Omental fat pad (tissue), 4 donors: ENCODE measurements around the gene TYMP. TPM values are rescaled to one million over a fixed set of nuclear protein-coding genes. Genes with fewer than 3 reads are reported as not detected.

Source experiments
- ATAC-seq: fragments of 150-250 bp; one replicate; pipeline ENCODE4 v1.9.1; 2016; ENCODE audit warnings: mild to moderate bottlenecking, moderate library complexity; ENCODE audit not compliant: low FRiP score
- DNase-seq: peaks from one replicate; pipeline ENCODE4 v3.0.0-alpha.2; 2019; ENCODE audit warnings: low spot score
- total RNA-seq, 4 donors: library from RNA; depleted of rRNA; stranded (reverse); fragments of >200 nt; gene quantifications; one replicate each; pipeline ENCODE4 v1.1.0, GENCODE V29; 2016
- TF ChIP-seq, protein P1 (sequence below), 3 donors: fragments of 450-650 bp; IDR thresholded peaks; one replicate each; pipeline ENCODE4 v1.5.1; 2016 to 2017; ENCODE audit warnings: antibody characterized with exemption in 3 of 3, mild to moderate bottlenecking in 3 of 3, moderate library complexity in 2 of 3

TYMP gene
- total RNA-seq, 4 donors from 2014 or later, result 47.9 to 212 (median 144) TPM

DNA sequence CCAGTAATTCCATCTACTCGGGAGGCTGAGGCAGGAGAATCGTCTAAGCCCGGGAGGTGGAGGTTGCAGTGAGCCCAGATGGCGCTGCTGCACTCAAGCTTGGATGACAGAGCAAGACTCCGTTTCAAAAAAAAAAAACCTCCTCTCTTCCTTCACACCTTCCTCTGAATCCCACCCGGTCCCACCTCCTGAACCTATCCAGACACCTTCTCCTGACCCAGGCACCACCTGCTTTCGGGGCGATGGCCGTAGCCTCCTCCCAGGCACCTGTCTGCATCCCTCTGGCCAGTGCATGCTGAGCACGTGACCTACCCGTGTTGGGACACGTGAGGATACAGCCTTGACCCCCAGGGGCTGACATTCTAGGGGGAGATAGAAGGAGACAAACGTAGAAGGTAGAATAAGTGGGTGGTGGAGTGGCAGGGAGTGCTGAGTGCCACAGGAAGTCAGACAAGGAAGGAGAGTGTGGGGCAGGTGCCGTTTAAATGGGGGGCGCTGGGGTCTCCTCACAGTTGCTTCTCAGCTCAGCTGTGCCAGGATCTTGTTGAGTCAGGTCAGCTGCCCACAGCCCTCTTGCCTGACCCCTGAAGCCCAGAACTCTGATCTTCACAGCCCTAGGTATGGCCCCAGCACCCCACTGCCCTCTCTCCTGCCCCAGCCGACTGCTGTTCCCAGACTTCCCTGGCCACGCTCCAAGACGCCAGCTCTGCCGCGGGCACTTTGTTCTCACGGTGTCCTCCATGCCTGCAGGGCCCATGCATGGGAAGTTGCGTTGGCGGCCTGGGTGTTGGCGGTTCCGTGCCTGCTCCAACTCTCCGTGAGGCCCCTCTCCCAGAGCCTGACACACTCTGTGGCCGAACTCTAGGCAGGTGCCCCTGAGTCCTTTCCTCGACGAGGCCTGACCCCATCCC is 44.3 kb downstream of the TYMP start:
- TF ChIP-seq, protein P1, sequence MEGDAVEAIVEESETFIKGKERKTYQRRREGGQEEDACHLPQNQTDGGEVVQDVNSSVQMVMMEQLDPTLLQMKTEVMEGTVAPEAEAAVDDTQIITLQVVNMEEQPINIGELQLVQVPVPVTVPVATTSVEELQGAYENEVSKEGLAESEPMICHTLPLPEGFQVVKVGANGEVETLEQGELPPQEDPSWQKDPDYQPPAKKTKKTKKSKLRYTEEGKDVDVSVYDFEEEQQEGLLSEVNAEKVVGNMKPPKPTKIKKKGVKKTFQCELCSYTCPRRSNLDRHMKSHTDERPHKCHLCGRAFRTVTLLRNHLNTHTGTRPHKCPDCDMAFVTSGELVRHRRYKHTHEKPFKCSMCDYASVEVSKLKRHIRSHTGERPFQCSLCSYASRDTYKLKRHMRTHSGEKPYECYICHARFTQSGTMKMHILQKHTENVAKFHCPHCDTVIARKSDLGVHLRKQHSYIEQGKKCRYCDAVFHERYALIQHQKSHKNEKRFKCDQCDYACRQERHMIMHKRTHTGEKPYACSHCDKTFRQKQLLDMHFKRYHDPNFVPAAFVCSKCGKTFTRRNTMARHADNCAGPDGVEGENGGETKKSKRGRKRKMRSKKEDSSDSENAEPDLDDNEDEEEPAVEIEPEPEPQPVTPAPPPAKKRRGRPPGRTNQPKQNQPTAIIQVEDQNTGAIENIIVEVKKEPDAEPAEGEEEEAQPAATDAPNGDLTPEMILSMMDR (IDR thresholded peaks at IDR 0.05), result no peak
- no peak for ATAC-seq
- no peak for DNase-seq

DNA sequence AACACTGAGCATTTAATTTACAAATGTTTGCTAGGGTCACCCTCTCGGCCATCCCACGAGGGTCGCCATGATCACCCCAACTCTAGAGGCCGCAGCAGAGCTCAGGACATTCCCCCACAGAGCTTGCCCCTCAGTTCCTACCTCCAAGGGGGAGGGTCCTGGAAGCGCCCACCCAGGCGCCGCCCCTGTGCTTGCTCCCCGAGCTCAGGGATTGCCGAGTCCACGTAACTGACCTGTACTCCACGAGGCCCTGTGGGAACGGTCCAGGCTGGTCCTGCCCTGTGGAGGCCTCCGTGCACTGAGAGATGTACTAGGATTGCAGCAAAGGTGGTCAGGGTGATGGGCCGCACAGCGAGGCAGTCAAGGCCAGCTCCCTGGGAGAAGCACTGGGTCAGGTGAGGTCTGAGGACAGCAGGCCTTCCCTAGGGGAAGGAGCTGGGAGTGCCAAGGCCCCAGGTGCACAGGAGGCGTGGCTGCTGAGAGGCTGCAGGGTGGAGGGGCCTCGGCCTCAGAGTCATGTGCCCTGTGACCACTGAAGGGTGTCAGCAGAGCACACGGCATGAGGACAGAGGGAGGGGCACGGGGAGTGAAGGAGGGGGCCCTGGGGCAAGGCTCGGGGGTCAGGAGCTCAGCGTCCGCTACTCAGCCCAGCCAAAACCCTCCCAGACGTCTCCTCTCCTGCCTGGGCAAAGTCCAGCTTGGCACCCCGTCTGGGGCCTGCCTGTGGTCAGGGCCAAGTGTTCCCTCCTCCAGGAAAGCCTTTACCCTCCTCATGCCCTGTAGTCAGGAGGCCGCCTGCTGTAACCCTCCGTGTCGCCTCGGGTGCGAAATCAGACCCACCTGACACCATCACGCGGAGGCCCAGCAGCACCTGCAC is 45.6 kb downstream of the TYMP start:
- ATAC-seq, result no peak
- no peak for DNase-seq
- TF ChIP-seq, protein P1 (IDR thresholded peaks at IDR 0.05), result no peak

DNA sequence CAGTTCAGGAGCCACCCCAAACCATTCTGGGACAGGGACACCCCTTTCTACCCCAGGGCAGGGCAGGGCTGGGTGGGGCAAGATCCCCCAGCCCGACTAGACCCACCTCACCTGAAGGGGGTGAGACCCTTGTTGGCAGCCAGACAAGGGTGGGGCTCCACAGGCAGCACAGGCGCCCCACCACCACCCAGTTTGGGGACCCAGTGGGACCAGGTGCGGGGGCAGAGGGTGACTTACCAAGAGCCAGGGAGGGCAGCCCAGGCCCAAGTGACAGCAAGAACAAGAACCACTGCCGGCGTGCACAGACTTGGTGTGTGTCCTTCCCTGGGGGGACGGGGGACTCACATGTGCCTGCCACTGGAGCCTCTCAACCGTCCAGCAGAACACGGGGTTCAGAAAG is 46.3 kb downstream of the TYMP start:
- no peak for DNase-seq
- no peak for ATAC-seq
- TF ChIP-seq, protein P1 (IDR thresholded peaks at IDR 0.05), result no peak

DNA sequence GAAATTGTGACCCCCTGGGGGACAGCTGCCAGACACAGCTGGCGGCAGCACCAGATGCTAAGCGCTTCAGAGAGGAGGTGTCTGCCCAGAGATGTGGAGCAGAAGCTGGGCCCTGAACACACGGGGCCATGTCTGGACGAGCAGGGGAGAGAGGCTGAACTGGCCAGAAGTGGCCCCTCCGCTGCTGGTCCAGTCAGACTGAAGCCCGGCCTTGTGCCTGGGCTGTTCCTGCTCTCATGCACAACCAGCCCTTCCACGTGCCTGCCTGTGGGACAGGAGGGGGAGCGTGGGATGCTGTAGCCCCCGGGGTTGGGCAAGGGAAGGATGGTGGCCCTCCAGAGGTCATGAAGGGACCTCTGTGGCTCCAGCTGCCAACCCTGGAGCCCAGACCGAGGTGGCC is 46.7 kb downstream of the TYMP start:
- ATAC-seq, result no peak
- TF ChIP-seq, protein P1 (IDR thresholded peaks at IDR 0.05), result no peak
- DNase-seq, result no peak

DNA sequence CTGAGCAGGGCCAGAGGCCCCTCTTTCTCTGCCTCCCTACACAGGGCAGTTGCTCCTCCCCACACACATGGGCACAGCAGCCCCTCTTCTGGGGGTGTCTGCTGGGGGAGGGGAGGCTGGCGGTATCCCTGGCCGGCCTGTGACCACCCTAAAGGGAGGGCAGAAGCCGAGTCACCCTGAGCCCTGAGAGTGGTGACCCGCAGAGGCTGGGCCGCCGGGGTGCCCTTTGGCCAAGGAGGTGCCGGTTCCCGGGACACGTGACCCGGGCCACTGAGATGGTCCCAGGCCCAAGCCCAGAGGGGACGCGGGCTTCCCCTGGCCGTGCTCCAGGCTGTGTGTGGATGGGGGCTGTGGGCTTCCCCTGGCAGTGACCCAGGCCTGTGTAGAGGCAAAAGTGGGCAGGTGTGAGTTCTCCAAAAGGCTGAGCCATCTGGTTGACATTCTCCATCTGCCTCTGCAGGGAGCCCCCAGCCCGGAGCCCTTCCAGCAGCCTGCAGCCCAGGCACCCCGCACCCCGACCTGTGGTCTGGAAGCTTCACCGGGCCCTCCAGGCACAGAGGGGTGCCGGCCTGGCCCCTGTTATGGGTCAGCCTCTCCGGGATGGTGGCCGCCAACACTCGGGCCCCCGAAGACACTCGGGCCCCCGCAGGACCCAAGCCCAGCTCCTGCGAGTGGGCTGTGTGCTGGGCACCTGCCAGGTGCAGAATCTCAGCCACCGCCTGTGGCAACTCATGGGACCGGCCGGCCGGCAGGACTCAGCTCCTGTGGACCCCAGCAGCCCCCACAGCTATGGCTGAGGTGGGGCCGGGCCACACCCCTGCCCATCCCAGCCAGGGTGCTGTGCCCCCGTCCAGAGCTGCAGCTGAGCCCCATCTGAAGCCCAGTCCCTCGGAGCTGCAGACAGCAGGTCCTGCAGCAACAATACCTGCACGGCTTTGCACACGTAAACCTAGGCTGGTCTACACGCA is 47.4 kb downstream of the TYMP start:
- no peak for DNase-seq
- no peak for ATAC-seq
- TF ChIP-seq, protein P1 (IDR thresholded peaks at IDR 0.05), result no peak

DNA sequence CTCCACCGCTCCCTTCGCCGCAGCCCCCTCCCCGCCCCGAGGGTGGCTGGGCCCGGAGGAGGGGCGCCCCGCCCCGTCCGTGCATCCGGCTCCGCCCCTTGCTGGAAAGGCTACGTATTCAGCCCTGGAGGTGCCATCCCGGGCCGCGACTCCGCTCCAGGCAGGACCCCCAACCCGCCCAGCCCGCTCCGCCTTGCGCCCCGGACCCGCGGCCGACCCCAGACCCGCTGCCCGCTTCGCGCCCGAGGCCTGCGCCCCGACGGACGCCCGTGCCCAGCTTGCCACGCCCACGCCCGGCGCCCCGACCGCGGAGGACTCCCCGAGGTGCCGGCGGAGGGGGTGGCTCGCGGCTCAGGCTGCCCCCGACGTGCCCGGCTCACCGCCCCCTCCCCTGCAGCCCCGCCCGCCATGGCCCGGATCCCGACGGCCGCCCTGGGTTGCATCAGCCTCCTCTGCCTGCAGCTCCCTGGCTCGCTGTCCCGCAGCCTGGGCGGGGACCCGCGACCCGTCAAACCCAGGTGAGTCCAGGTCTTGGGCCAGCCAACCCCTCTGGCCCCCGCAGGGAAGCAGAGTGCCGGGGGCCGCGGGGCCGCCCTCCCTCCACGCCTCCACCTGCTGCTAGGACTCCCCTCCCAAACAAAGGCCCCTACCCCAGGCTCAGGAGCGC is 48.2 kb downstream of the TYMP start, which contains the start of gene ADM2:
ADM2 (plus strand) TSS at position 104 of the 667 bp plus-strand sequence; CDS start at position 409, 305 bp downstream.
- TF ChIP-seq, protein P1 (IDR thresholded peaks at IDR 0.05), result no peak
- ATAC-seq (no peak), DNase-seq (no peak)
